H1 (cell line): Measurements from ENCODE around the gene ZNF263. TPM values are rescaled to one million over a fixed set of nuclear protein-coding genes. Genes with fewer than 3 reads are reported as not detected.

Experiments used
- CTCF ChIA-PET: fragments of 300-600 bp; sonication (Branson Sonifier 250); formaldehyde crosslinking; loops from one replicate; lab custom pipeline; 2021; ENCODE audit not compliant: partially characterized antibody; lab: Charles Lee
- POLR2A ChIA-PET: fragments of 300-600 bp; sonication (Branson Sonifier 250); formaldehyde crosslinking; loops from one replicate; lab custom pipeline; 2021; ENCODE audit warnings: inconsistent platforms; ENCODE audit not compliant: partially characterized antibody; lab: Charles Lee
- DNase-seq, 2 experiments: peaks; one replicate each; pipeline versions ENCODE4 v3.0.0 to v3.0.0-alpha.2; 2010 to 2022; ENCODE audit warnings: low spot score in 2 of 2, low read depth in 1 of 2, mixed read lengths in 1 of 2
- FAIRE-seq: peaks from 2 replicates; lab custom pipeline; 2011; peaks lifted over from hg19 to GRCh38; lab: Jason Lieb, UNC
- H2AFZ ChIP-seq: 2 replicates; pipeline ENCODE4 v1.8.1; 2012; ENCODE audit warnings: low read length, inconsistent platforms
- H2AK5ac ChIP-seq: 2 replicates; pipeline ENCODE4 v1.6.1; 2013; ENCODE audit warnings: low read depth, low read length
- H2BK120ac ChIP-seq: replicated peaks from 2 replicates; pipeline ENCODE3; 2013; ENCODE audit warnings: low read depth, low read length, inconsistent platforms
- H2BK12ac ChIP-seq: 2 replicates; pipeline ENCODE4 v1.6.1; 2013; ENCODE audit warnings: low read depth, low read length
- H2BK15ac ChIP-seq: 2 replicates; pipeline ENCODE4 v1.6.1; 2013; ENCODE audit warnings: low read length
- H2BK20ac ChIP-seq: 2 replicates; pipeline ENCODE4 v1.6.1; 2013; ENCODE audit warnings: low read length
- H2BK5ac ChIP-seq: 2 replicates; pipeline ENCODE4 v1.6.1; 2013; ENCODE audit warnings: low read depth, low read length
- H3K14ac ChIP-seq: 2 replicates; pipeline ENCODE4 v1.6.1; 2013; ENCODE audit warnings: inconsistent platforms; ENCODE audit not compliant: insufficient read length
- H3K18ac ChIP-seq: 2 replicates; pipeline ENCODE4 v1.6.1; 2013; ENCODE audit warnings: low read length; ENCODE audit errors: extremely low read depth
- H3K23ac ChIP-seq: 2 replicates; pipeline ENCODE4 v1.6.1; 2013; ENCODE audit warnings: inconsistent platforms; ENCODE audit not compliant: insufficient read length
- H3K23me2 ChIP-seq: 2 replicates; pipeline ENCODE4 v1.6.1; 2013; ENCODE audit warnings: low read depth, low read length
- H3K27ac ChIP-seq: 2 replicates; pipeline ENCODE4 v1.6.1; 2011; ENCODE audit warnings: low read depth, low read length, inconsistent platforms
- H3K27me3 ChIP-seq, 4 experiments: replicated peaks in 1 of 4; 1 replicate in 1 of 4; 2 replicates in 3 of 4; pipeline versions ENCODE4 v1.6.1 to v1.8.1; 2011 to 2013; ENCODE audit warnings: low read length in 3 of 4, mild to moderate bottlenecking in 3 of 4, inconsistent platforms in 2 of 4, mixed read lengths in 2 of 4, moderate library complexity in 1 of 4; ENCODE audit not compliant: control insufficient read depth in 3 of 4, insufficient read depth in 3 of 4; ENCODE audit errors: extremely low read depth in 1 of 4
- H3K36me3 ChIP-seq, 4 experiments: 2 replicates each; pipeline versions ENCODE4 v1.6.1 to v1.8.1; 2011 to 2013; ENCODE audit warnings: mild to moderate bottlenecking in 4 of 4, low read length in 3 of 4, moderate library complexity in 2 of 4, control low read depth in 1 of 4, inconsistent platforms in 1 of 4; ENCODE audit not compliant: insufficient read depth in 4 of 4, control insufficient read depth in 2 of 4
- H3K4ac ChIP-seq: replicated peaks from 2 replicates; pipeline ENCODE3; 2013; ENCODE audit warnings: low read length, low read depth, mixed read lengths, inconsistent platforms; ENCODE audit not compliant: insufficient read length
- H3K4me1 ChIP-seq, 4 experiments: replicated peaks in 1 of 4; 1 replicate in 1 of 4; 2 replicates in 3 of 4; pipeline versions ENCODE4 v1.6.1 to v1.8.1; 2011 to 2013; ENCODE audit warnings: low read length in 3 of 4, inconsistent platforms in 2 of 4, mixed read lengths in 1 of 4; ENCODE audit not compliant: insufficient read depth in 4 of 4, control insufficient read depth in 3 of 4
- H3K4me2 ChIP-seq, 2 experiments: 2 replicates each; pipeline versions ENCODE4 v1.6.1 to v1.8.1; 2011 to 2013; ENCODE audit warnings: low read depth in 2 of 2, low read length in 2 of 2, control low read depth in 1 of 2, inconsistent platforms in 1 of 2, mild to moderate bottlenecking in 1 of 2; ENCODE audit not compliant: insufficient read depth in 1 of 2
- H3K4me3 ChIP-seq, 4 experiments: fragments of 200-600, 300-600 bp in 1 of 4; sonication (generic), shearing (Covaris generic), sonication (Bioruptor Twin) in 1 of 4; 2 replicates each; pipeline versions ENCODE4 v1.5.1 to v1.8.1; 2011 to 2016; ENCODE audit warnings: low read length in 4 of 4, low read depth in 3 of 4, control low read depth in 2 of 4, inconsistent platforms in 2 of 4, mild to moderate bottlenecking in 2 of 4, mixed read lengths in 1 of 4, moderate library complexity in 1 of 4; ENCODE audit not compliant: insufficient read depth in 2 of 4; ENCODE audit errors: extremely low read depth in 1 of 4
- H3K56ac ChIP-seq: replicated peaks from 2 replicates; pipeline ENCODE3; 2013; ENCODE audit warnings: low read depth, mild to moderate bottlenecking, mixed read lengths, low read length, inconsistent platforms; ENCODE audit not compliant: insufficient read length
- H3K79me1 ChIP-seq: 2 replicates; pipeline ENCODE4 v1.6.1; 2013; ENCODE audit warnings: low read depth, low read length, control low read depth
- H3K79me2 ChIP-seq, 2 experiments: 2 replicates each; pipeline versions ENCODE4 v1.6.1 to v1.8.1; 2012 to 2013; ENCODE audit warnings: low read length in 2 of 2, mild to moderate bottlenecking in 2 of 2, inconsistent platforms in 1 of 2; ENCODE audit not compliant: insufficient read depth in 2 of 2, control insufficient read depth in 1 of 2
- H3K9ac ChIP-seq, 4 experiments: replicated peaks in 1 of 4; 1 replicate in 1 of 4; 2 replicates in 3 of 4; pipeline versions ENCODE4 v1.6.1 to v1.8.1; 2011 to 2013; ENCODE audit warnings: low read depth in 3 of 4, low read length in 3 of 4, control low read depth in 2 of 4, mild to moderate bottlenecking in 2 of 4, moderate library complexity in 2 of 4, inconsistent platforms in 1 of 4; ENCODE audit errors: extremely low read depth in 1 of 4
- H3K9me3 ChIP-seq, 2 experiments: 2 replicates each; pipeline versions ENCODE4 v1.6.1 to v1.8.1; 2012 to 2013; ENCODE audit warnings: mild to moderate bottlenecking in 2 of 2, moderate library complexity in 2 of 2, control low read depth in 1 of 2, inconsistent platforms in 1 of 2, low read depth in 1 of 2, low read length in 1 of 2, mixed read lengths in 1 of 2; ENCODE audit not compliant: insufficient read depth in 2 of 2
- H4K20me1 ChIP-seq, 2 experiments: replicated peaks in 1 of 2; 2 replicates each; pipeline versions ENCODE3 to v1.8.1; 2011 to 2013; ENCODE audit warnings: inconsistent platforms in 2 of 2, low read length in 2 of 2, mild to moderate bottlenecking in 1 of 2; ENCODE audit not compliant: insufficient read depth in 2 of 2, control insufficient read depth in 1 of 2
- H4K5ac ChIP-seq: 2 replicates; pipeline ENCODE4 v1.6.1; 2013; ENCODE audit warnings: low read length, low read depth, mixed read lengths, inconsistent platforms; ENCODE audit not compliant: insufficient read length
- H4K8ac ChIP-seq: 2 replicates; pipeline ENCODE4 v1.8.0; 2013; ENCODE audit warnings: mild to moderate bottlenecking, moderate library complexity, low read length, inconsistent platforms; ENCODE audit not compliant: insufficient read depth; ENCODE audit errors: extremely low read depth
- H4K91ac ChIP-seq: replicated peaks from 2 replicates; pipeline ENCODE3; 2013; ENCODE audit warnings: low read length, mixed read lengths, inconsistent platforms; ENCODE audit not compliant: insufficient read length
- ASH2L ChIP-seq: fragments of 200-600, 300-600 bp; sonication (generic); IDR thresholded peaks from one replicate; pipeline ENCODE4 v1.7.1; 2017; ENCODE audit warnings: low read length
- CBX5 ChIP-seq: fragments of 300-800, 300-1000 bp; sonication (generic); IDR thresholded peaks from 2 replicates; pipeline ENCODE4 v1.7.1; 2016; ENCODE audit warnings: antibody characterized with exemption, low read length, low read depth
- CBX8 ChIP-seq: fragments of 300-800, 300-1000 bp; sonication (generic); IDR thresholded peaks from 2 replicates; pipeline ENCODE4 v1.7.1; 2016; ENCODE audit warnings: low read depth, low read length, borderline replicate concordance
- CREB1 ChIP-seq: IDR thresholded peaks from 2 replicates; pipeline ENCODE4 v1.6.1; 2012; ENCODE audit warnings: inconsistent platforms
- EP300 ChIP-seq, 2 experiments: IDR thresholded peaks; 1 replicate in 1 of 2; 2 replicates in 1 of 2; pipeline ENCODE4 v1.6.1; 2011 to 2012; ENCODE audit warnings: low read depth in 2 of 2, low read length in 2 of 2, mild to moderate bottlenecking in 2 of 2, borderline replicate concordance in 1 of 2, inconsistent platforms in 1 of 2, moderate library complexity in 1 of 2
- GTF2F1 ChIP-seq: IDR thresholded peaks from 2 replicates; pipeline ENCODE4 v1.6.1; 2012; ENCODE audit warnings: low read depth, low read length, improper control_type of control experiment, borderline replicate concordance
- HDAC2 ChIP-seq, 2 experiments: fragments of 300-600 bp in 1 of 2; sonication (generic) in 1 of 2; IDR thresholded peaks; 2 replicates each; pipeline ENCODE4 v1.6.1; 2011 to 2012; ENCODE audit warnings: low read depth in 2 of 2, low read length in 2 of 2, mild to moderate bottlenecking in 2 of 2, moderate library complexity in 2 of 2, borderline replicate concordance in 1 of 2, inconsistent platforms in 1 of 2
- RBBP5 ChIP-seq: IDR thresholded peaks from 2 replicates; pipeline ENCODE4 v1.7.1; 2012; ENCODE audit warnings: low read depth, mild to moderate bottlenecking, inconsistent platforms, low read length, moderate library complexity, borderline replicate concordance
- RFX5 ChIP-seq: IDR thresholded peaks from 2 replicates; pipeline ENCODE4 v1.6.1; 2011; ENCODE audit warnings: low read depth, low read length, improper control_type of control experiment, borderline replicate concordance
- SP2 ChIP-seq: IDR thresholded peaks from 2 replicates; pipeline ENCODE4 v1.6.1; 2012; ENCODE audit warnings: mild to moderate bottlenecking, low read length, inconsistent platforms
- TAF7 ChIP-seq: optimal IDR thresholded peaks from 2 replicates; pipeline ENCODE3; 2011; ENCODE audit warnings: low read depth, mild to moderate bottlenecking, inconsistent platforms, low read length, moderate library complexity, borderline replicate concordance
- TEAD4 ChIP-seq: IDR thresholded peaks from 2 replicates; pipeline ENCODE4 v1.6.1; 2012; ENCODE audit warnings: low read depth, low read length, inconsistent platforms, mixed read lengths
- WGBS, 2 experiments: shearing (Covaris generic) in 1 of 2; methylation state at CpG; one replicate each; pipeline versions ENCODE4 v1.1.6 to v1.1.7; 2013 to 2015; ENCODE audit warnings: low lambda C conversion rate in 2 of 2, mixed read lengths in 2 of 2, inconsistent platforms in 1 of 2, low coverage in 1 of 2, missing lambda C conversion rate in 1 of 2; ENCODE audit not compliant: insufficient replicate concordance in 2 of 2, insufficient coverage in 1 of 2, insufficient read length in 1 of 2; ENCODE audit errors: extremely low coverage in 1 of 2, missing lambda C conversion rate in 1 of 2; 5-methylcytosine and 5-hydroxymethylcytosine counted together
- polyA plus RNA-seq, 7 experiments: library from polyadenylated mRNA; depleted of rRNA in 3 of 7; stranded (reverse) in 5 of 7; unstranded in 2 of 7; fragments of >200 nt in 5 of 7; fragments of 200-250 nt in 2 of 7; gene quantifications; 1 replicate in 5 of 7; 2 replicates in 1 of 7; 4 replicates in 1 of 7; pipeline versions ENCODE4 v1.2.1 to v1.2.3, GENCODE V29; 2011 to 2013; ENCODE audit warnings: missing spikeins in 2 of 7, mixed read lengths in 2 of 7
- total RNA-seq: library from RNA; stranded (reverse); fragmentation: NEBNext Ultra II Directional; extraction: Animal tissue kit (Norgen Biotek cat#: 25700); gene quantifications from 2 replicates; pipeline ENCODE4 v1.2.1, GENCODE V29; 2021

Gene ZNF263
- total and polyA plus RNA-seq, 2 of the 8 experiments (the other 6 are each of a cell fraction or from before 2014, with no cell fraction given) = 9.2 to 26.7 TPM

DNA sequence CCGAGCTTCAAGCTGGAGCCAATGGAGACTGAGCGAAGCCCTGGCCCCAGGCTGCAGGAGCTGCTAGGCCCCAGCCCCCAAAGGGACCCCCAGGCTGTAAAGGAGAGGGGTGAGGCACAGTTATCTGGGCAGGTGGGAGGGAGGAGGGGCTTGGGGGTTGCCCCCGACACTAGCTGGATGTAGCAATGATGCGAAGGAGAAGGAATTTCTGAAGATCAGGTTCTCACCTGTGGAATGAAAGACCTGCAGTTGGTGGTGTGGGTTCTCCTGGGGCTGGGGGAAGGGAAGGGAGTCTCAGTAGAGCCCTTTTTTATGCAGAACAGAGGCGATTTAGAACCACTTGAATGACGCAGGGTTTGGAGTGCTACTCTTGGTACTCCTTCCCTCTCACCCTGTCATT is 1.8 kb downstream of the ZNF263 start:
- Histone ChIP-seq H2AFZ (no peak overlapping the region), H2BK5ac (no peak overlapping the region), H3K9ac (no peak overlapping the region), H3K79me1 (peaks cover 12% of the 10 kb centered on the region), H4K5ac (no peak overlapping the region), H3K4ac (no peak overlapping the region), H3K27me3 (no peaks in the 10 kb centered on the region), H4K91ac (no peak overlapping the region), H3K4me1 (peaks cover 0 to 8% (median 1%) of the 10 kb centered on the region in 4 experiments; a peak in 4 of 7 replicates), H4K8ac (no peak overlapping the region; the same call in 1 of the 2 replicates), H3K23ac (no peak overlapping the region), H2BK20ac (no peak overlapping the region), H2BK120ac (no peak overlapping the region), H3K79me2 (peaks cover 20 to 52% of the 10 kb centered on the region in 2 experiments), H3K36me3 (peaks cover 17 to 46% (median 35%) of the 10 kb centered on the region in 4 experiments), H2AK5ac (no peak overlapping the region), H2BK12ac (no peak overlapping the region), H3K27ac (no peak overlapping the region), H3K4me3 (peak overlapping the region; percentile 81 to 99 (median 97); a peak in 5 of 8 replicates), H3K9me3 (peaks cover 28 to 34% of the 10 kb centered on the region in 2 experiments), H3K14ac (no peak overlapping the region), H3K23me2 (peaks cover 8% of the 10 kb centered on the region), H3K56ac (no peak overlapping the region), H2BK15ac (no peak overlapping the region), H3K4me2 (peak overlapping the region; percentile 99), H4K20me1 (peaks cover 5 to 9% of the 10 kb centered on the region in 2 experiments), H3K18ac (no peak overlapping the region)
- TF ChIP-seq TEAD4 (no peak), GTF2F1 (no peak), RBBP5 (no peak), HDAC2 (IDR thresholded peaks at IDR 0.05; ENCODE audit: borderline replicate concordance in 1 of 2, low read depth in 2 of 2, low read length in 2 of 2) (no peak), CBX8 (no peak), TAF7 (no peak), SP2 (no peak), ASH2L (no peak), CREB1 (no peak), RFX5 (no peak), EP300 (IDR thresholded peaks at IDR 0.05; ENCODE audit: borderline replicate concordance in 1 of 2, low read depth in 2 of 2, low read length in 2 of 2) (no peak), CBX5 (no peak)
- no peak for FAIRE-seq
- 75% methylated on average over 5 of the region's 6 CpGs; no CpG with 5 or more reads in 1 of the 2 experiments for WGBS, 2 experiments
- no peak for DNase-seq
- ChIA-PET CTCF (interaction anchor here (0.9 kb wide), 1 partner anchor 18 kb away, joined by 6 read pairs; no protein-coding TSS in a partner anchor), POLR2A (interaction anchor here (0.8 to 5.3 kb wide), 10 partner anchors 8 to 200 kb away, joined by 3 to 64 read pairs (median 6); partner anchors contain the start of genes TIGD7 and ZNF75A)
